K562 (cell line): ENCODE results near the gene MACROD2. TPM values are rescaled to one million over a fixed set of nuclear protein-coding genes. Genes with fewer than 3 reads are reported as not detected.

Experiments used
- ATAC-seq: fragments of 200-7000 bp; cut with Tn5 transposase; 3 replicates; pipeline ENCODE4 v1.9.1; 2020; ENCODE audit warnings: moderate library complexity
- BruUV-seq: library from RNA; stranded (reverse); fragments of 400-500 nt; replicated peaks from 2 replicates; lab custom pipeline; 2021; lab: Mats Ljungman, UMichigan
- CTCF ChIA-PET: fragments of 300-600 bp; formaldehyde crosslinking; extraction: SDS; loops from one replicate; lab custom pipeline; 2021; ENCODE audit warnings: low intra/inter-chr PET ratio; lab: Yijun Ruan, JAX
- POLR2A ChIA-PET: fragments of 300-600, 350-650 bp; sonication (Branson Sonifier 250); formaldehyde crosslinking; extraction: SDS; loops from one replicate; lab custom pipeline; 2021; ENCODE audit warnings: antibody characterized with exemption, inconsistent platforms; lab: Yijun Ruan, JAX
- DNase-seq, 4 experiments: peaks; one replicate each; pipeline versions ENCODE4 v3.0.0 to v3.0.0-alpha.2; 2011 to 2018; ENCODE audit warnings: low spot score in 3 of 4, mixed read lengths in 3 of 4; ENCODE audit errors: extremely low read depth in 1 of 4
- FAIRE-seq: peaks from 2 replicates; lab custom pipeline; 2011; peaks lifted over from hg19 to GRCh38; lab: Jason Lieb, UNC
- H2AFZ ChIP-seq: 2 replicates; pipeline ENCODE4 v1.6.0; 2011; ENCODE audit warnings: low read depth, low read length, control low read depth, inconsistent platforms
- H3K27ac ChIP-seq: fragments of 200-600 bp; 3 replicates; pipeline ENCODE4 v1.8.0; 2011; ENCODE audit warnings: low read depth, mild to moderate bottlenecking, control low read depth, inconsistent platforms, low read length, moderate library complexity, mixed read lengths; ENCODE audit errors: extremely low read depth
- H3K27me3 ChIP-seq, 2 experiments: fragments of 300-600 bp in 1 of 2; 2 replicates in 1 of 2; 3 replicates in 1 of 2; pipeline versions ENCODE4 v1.6.0 to v1.8.0; 2011; ENCODE audit warnings: inconsistent platforms in 2 of 2, low read length in 2 of 2, mild to moderate bottlenecking in 1 of 2, mixed read lengths in 1 of 2, moderate library complexity in 1 of 2; ENCODE audit not compliant: control insufficient read depth in 2 of 2, insufficient read depth in 2 of 2
- H3K36me3 ChIP-seq: fragments of 300-600 bp; 3 replicates; pipeline ENCODE4 v1.8.0; 2011; ENCODE audit warnings: mild to moderate bottlenecking, low read length, inconsistent platforms; ENCODE audit not compliant: control insufficient read depth, insufficient read depth
- H3K4me1 ChIP-seq, 2 experiments: fragments of 200-600 bp in 1 of 2; replicated peaks in 1 of 2; 2 replicates in 1 of 2; 3 replicates in 1 of 2; pipeline versions ENCODE4 v1.5.1 to v1.8.0; 2011; ENCODE audit warnings: inconsistent platforms in 2 of 2, low read length in 2 of 2, mild to moderate bottlenecking in 1 of 2, mixed read lengths in 1 of 2, moderate library complexity in 1 of 2; ENCODE audit not compliant: control insufficient read depth in 2 of 2, insufficient read depth in 2 of 2
- H3K4me2 ChIP-seq: 2 replicates; pipeline ENCODE4 v1.6.1; 2011; ENCODE audit warnings: low read length, control low read depth, inconsistent platforms, mixed read lengths; ENCODE audit not compliant: insufficient read depth
- H3K4me3 ChIP-seq: fragments of 200-600 bp; sonication (generic), shearing (Covaris generic); 2 replicates; pipeline ENCODE4 v1.5.1; 2016; ENCODE audit warnings: control low read depth, inconsistent platforms
- H3K79me2 ChIP-seq: fragments of 200-600 bp; 3 replicates; pipeline ENCODE4 v1.8.0; 2011; ENCODE audit warnings: low read length, inconsistent platforms; ENCODE audit not compliant: control insufficient read depth, insufficient read depth
- H3K9ac ChIP-seq, 2 experiments: 2 replicates each; pipeline versions ENCODE4 v1.6.0 to v1.6.1; 2011; ENCODE audit warnings: low read depth in 2 of 2, low read length in 2 of 2, control low read depth in 1 of 2, inconsistent platforms in 1 of 2, mild to moderate bottlenecking in 1 of 2, mixed read lengths in 1 of 2; ENCODE audit not compliant: insufficient read depth in 1 of 2
- H3K9me1 ChIP-seq: one replicate; pipeline ENCODE4 v1.6.0; 2011; ENCODE audit warnings: inconsistent platforms, mild to moderate bottlenecking, low read length, moderate library complexity; ENCODE audit not compliant: control insufficient read depth, insufficient read depth
- H3K9me3 ChIP-seq: replicated peaks from 2 replicates; pipeline ENCODE4 v1.5.1; 2011; ENCODE audit warnings: low read depth, low read length, inconsistent platforms; ENCODE audit not compliant: control insufficient read depth, insufficient read depth
- H4K20me1 ChIP-seq: replicated peaks from 2 replicates; pipeline ENCODE4 v1.6.1; 2011; ENCODE audit warnings: low read length, inconsistent platforms, mixed read lengths; ENCODE audit not compliant: control insufficient read depth, insufficient read depth
- CHCHD3 ChIP-seq: fragments of 250-450 bp; sonication (Bioruptor Pico); IDR thresholded peaks from 2 replicates; pipeline ENCODE4 v2.1.2; 2022; ENCODE audit warnings: mild to moderate bottlenecking
- HLTF ChIP-seq: fragments of 450-650 bp; IDR thresholded peaks from 2 replicates; pipeline ENCODE4 v1.6.1; 2016
- HNRNPH1 ChIP-seq: fragments of 200-400 bp; formaldehyde crosslinking; optimal IDR thresholded peaks from 2 replicates; pipeline ENCODE3; 2017; ENCODE audit warnings: low read depth, mild to moderate bottlenecking, low read length, moderate library complexity
- LEF1 ChIP-seq: fragments of 450-650 bp; IDR thresholded peaks from 2 replicates; pipeline ENCODE4 v1.6.1; 2016; ENCODE audit warnings: mild to moderate bottlenecking
- RNF219 ChIP-seq: fragments of 250-450 bp; sonication (Bioruptor Pico); IDR thresholded peaks from 2 replicates; pipeline ENCODE4 v1.5.0; 2022; ENCODE audit warnings: mild to moderate bottlenecking
- SAFB ChIP-seq: fragments of 200-400 bp; formaldehyde crosslinking; IDR thresholded peaks from 2 replicates; pipeline ENCODE4 v1.6.1; 2017; ENCODE audit warnings: low read depth, low read length, borderline replicate concordance
- SIX5 ChIP-seq, 2 experiments: IDR thresholded peaks; 2 replicates each; pipeline ENCODE4 v1.6.1; 2011; ENCODE audit warnings: low read length in 2 of 2, borderline replicate concordance in 1 of 2, low read depth in 1 of 2, mild to moderate bottlenecking in 1 of 2, moderate library complexity in 1 of 2; ENCODE audit not compliant: insufficient read depth in 1 of 2
- SPI1 ChIP-seq: IDR thresholded peaks from 2 replicates; pipeline ENCODE4 v1.6.1; 2011; ENCODE audit warnings: low read depth, low read length, control low read depth, borderline replicate concordance
- ZFP30 ChIP-seq: fragments of 250-450 bp; sonication (Bioruptor Pico); IDR thresholded peaks from 2 replicates; pipeline ENCODE4 v1.8.0; 2022; ENCODE audit warnings: moderate library complexity, mild to moderate bottlenecking, inconsistent platforms, borderline replicate concordance
- WGBS: fragments of 100-300 bp; shearing (Covaris generic); methylation state at CpG from one replicate; pipeline ENCODE4 v1.1.6; 2016; ENCODE audit warnings: low coverage, mixed read lengths; ENCODE audit not compliant: insufficient coverage; ENCODE audit errors: missing lambda C conversion rate; 5-methylcytosine and 5-hydroxymethylcytosine counted together
- in situ Hi-C: fragments of 300-500 bp; cut with MboI; formaldehyde crosslinking; loops from 4 replicates; pipeline ENCODE4 v1.15.0; 2018; ENCODE audit warnings: inconsistent platforms, mixed read lengths
- intact Hi-C: fragments of 100-400 bp; cut with micrococcal nuclease; formaldehyde crosslinking; loops from 2 replicates; pipeline ENCODE4 v1.14.2; 2022
- polyA plus RNA-seq, 8 experiments: library from polyadenylated mRNA; depleted of rRNA in 4 of 8; stranded (reverse) in 5 of 8; unstranded in 3 of 8; fragments of >200 nt; fragmentation: Nextera tagmentation in 2 of 8; fragmentation: Illumina TruSeq in 1 of 8; extraction: Ambion mirVana in 2 of 8; extraction: Trizol in 1 of 8; gene quantifications; 2 replicates each; pipeline versions ENCODE4 v1.2.1 to v1.2.3, GENCODE V29; 2011 to 2014; ENCODE audit warnings: inconsistent platforms in 1 of 8, missing spikeins in 1 of 8
- total RNA-seq, 7 experiments: library from RNA; depleted of rRNA in 6 of 7; stranded (reverse); fragments of >200 nt in 6 of 7; fragmentation: Illumina TruSeq in 2 of 7; extraction: Trizol in 2 of 7; gene quantifications; 2 replicates each; pipeline versions ENCODE4 v1.2.1 to v1.2.3, GENCODE V29; 2011 to 2021; ENCODE audit warnings: low replicate concordance in 1 of 7

MACROD2 gene
- total and polyA plus RNA-seq, 9 of the 15 experiments (the other 6 are each of a cell fraction or from before 2014, with no cell fraction given) = not detected

DNA sequence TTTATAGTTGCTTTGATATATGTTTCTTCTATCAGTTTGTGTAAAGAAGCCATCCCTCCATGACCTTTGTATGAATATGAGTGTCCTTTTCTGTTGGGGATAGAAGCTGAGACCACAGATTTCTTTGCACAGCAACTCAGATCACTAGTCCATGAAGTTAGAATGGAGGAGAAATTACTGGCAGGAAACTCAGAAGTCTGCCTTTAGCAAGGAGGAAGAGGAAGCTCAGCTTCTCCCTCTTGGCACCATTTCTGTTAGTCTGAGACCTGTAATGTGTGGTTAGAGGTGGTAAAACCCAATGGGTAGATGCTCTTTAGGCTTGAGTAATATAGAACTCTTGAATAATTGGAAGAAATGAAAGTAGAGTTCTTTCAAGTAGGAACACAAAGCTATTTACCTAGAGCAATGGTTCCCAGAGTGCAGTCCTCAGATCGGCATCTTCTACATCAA, 1337.4 kb downstream of the MACROD2 start:
- in situ Hi-C loops = no loop called here
- H3K4me1 ChIP-seq = no peaks in the 10 kb centered on the region
- ATAC-seq = no peak
- no TSS peak for BruUV-seq
- TF ChIP-seq SPI1 (no peak), RNF219 (CRISPR knock-in tag) (no peak), SAFB (no peak), HNRNPH1 (no peak), CHCHD3 (CRISPR knock-in tag) (no peak), ZFP30 (CRISPR knock-in tag) (no peak), LEF1 (no peak), SIX5 (IDR thresholded peaks at IDR 0.05; ENCODE audit: borderline replicate concordance in 1 of 2, insufficient read depth in 1 of 2, low read depth in 1 of 2, low read length in 2 of 2) (no peak), HLTF (no peak)
- TF ChIP-seq, all 486 proteins: peak for 0
- Histone ChIP-seq H4K20me1 (no peaks in the 10 kb centered on the region), H3K9me3 (no peaks in the 10 kb centered on the region), H3K36me3 (no peaks in the 10 kb centered on the region), H3K4me3 (no peak overlapping the region), H3K9ac (no peak overlapping the region), H3K27ac (no peak overlapping the region), H3K9me1 (no peaks in the 10 kb centered on the region), H3K4me2 (no peak overlapping the region), H3K79me2 (no peaks in the 10 kb centered on the region), H2AFZ (no peak overlapping the region), H3K27me3 (no peaks in the 10 kb centered on the region)
- intact Hi-C loops = no loop called here
- DNase-seq (no peak), FAIRE-seq (no peak)
- ChIA-PET CTCF (no interaction called here), POLR2A (no interaction called here)
- WGBS = 0% methylated on average over 1 of the region's 1 CpG
